K562 (cell line): ENCODE data around the gene UNC13A. TPM values are rescaled to one million over a fixed set of nuclear protein-coding genes. Genes with fewer than 3 reads are reported as not detected.

Experiments
- ATAC-seq: fragments of 200-7000 bp; cut with Tn5 transposase; 3 replicates; pipeline ENCODE4 v1.9.1; 2020; ENCODE audit warnings: moderate library complexity
- BruUV-seq: library from RNA; stranded (reverse); fragments of 400-500 nt; replicated peaks from 2 replicates; lab custom pipeline; 2021; lab: Mats Ljungman, UMichigan
- CTCF ChIA-PET: fragments of 300-600 bp; formaldehyde crosslinking; extraction: SDS; loops from one replicate; lab custom pipeline; 2021; ENCODE audit warnings: low intra/inter-chr PET ratio; lab: Yijun Ruan, JAX
- POLR2A ChIA-PET: fragments of 300-600, 350-650 bp; sonication (Branson Sonifier 250); formaldehyde crosslinking; extraction: SDS; loops from one replicate; lab custom pipeline; 2021; ENCODE audit warnings: antibody characterized with exemption, inconsistent platforms; lab: Yijun Ruan, JAX
- DNase-seq, 4 experiments: peaks; one replicate each; pipeline versions ENCODE4 v3.0.0 to v3.0.0-alpha.2; 2011 to 2018; ENCODE audit warnings: low spot score in 3 of 4, mixed read lengths in 3 of 4; ENCODE audit errors: extremely low read depth in 1 of 4
- FAIRE-seq: peaks from 2 replicates; lab custom pipeline; 2011; peaks lifted over from hg19 to GRCh38; lab: Jason Lieb, UNC
- H2AFZ ChIP-seq: 2 replicates; pipeline ENCODE4 v1.6.0; 2011; ENCODE audit warnings: low read depth, low read length, control low read depth, inconsistent platforms
- H3K27ac ChIP-seq: fragments of 200-600 bp; 3 replicates; pipeline ENCODE4 v1.8.0; 2011; ENCODE audit warnings: low read depth, mild to moderate bottlenecking, control low read depth, inconsistent platforms, low read length, moderate library complexity, mixed read lengths; ENCODE audit errors: extremely low read depth
- H3K27me3 ChIP-seq, 2 experiments: fragments of 300-600 bp in 1 of 2; 2 replicates in 1 of 2; 3 replicates in 1 of 2; pipeline versions ENCODE4 v1.6.0 to v1.8.0; 2011; ENCODE audit warnings: inconsistent platforms in 2 of 2, low read length in 2 of 2, mild to moderate bottlenecking in 1 of 2, mixed read lengths in 1 of 2, moderate library complexity in 1 of 2; ENCODE audit not compliant: control insufficient read depth in 2 of 2, insufficient read depth in 2 of 2
- H3K36me3 ChIP-seq: fragments of 300-600 bp; 3 replicates; pipeline ENCODE4 v1.8.0; 2011; ENCODE audit warnings: mild to moderate bottlenecking, low read length, inconsistent platforms; ENCODE audit not compliant: control insufficient read depth, insufficient read depth
- H3K4me1 ChIP-seq, 2 experiments: fragments of 200-600 bp in 1 of 2; replicated peaks in 1 of 2; 2 replicates in 1 of 2; 3 replicates in 1 of 2; pipeline versions ENCODE4 v1.5.1 to v1.8.0; 2011; ENCODE audit warnings: inconsistent platforms in 2 of 2, low read length in 2 of 2, mild to moderate bottlenecking in 1 of 2, mixed read lengths in 1 of 2, moderate library complexity in 1 of 2; ENCODE audit not compliant: control insufficient read depth in 2 of 2, insufficient read depth in 2 of 2
- H3K4me2 ChIP-seq: 2 replicates; pipeline ENCODE4 v1.6.1; 2011; ENCODE audit warnings: low read length, control low read depth, inconsistent platforms, mixed read lengths; ENCODE audit not compliant: insufficient read depth
- H3K4me3 ChIP-seq: fragments of 200-600 bp; sonication (generic), shearing (Covaris generic); 2 replicates; pipeline ENCODE4 v1.5.1; 2016; ENCODE audit warnings: control low read depth, inconsistent platforms
- H3K79me2 ChIP-seq: fragments of 200-600 bp; 3 replicates; pipeline ENCODE4 v1.8.0; 2011; ENCODE audit warnings: low read length, inconsistent platforms; ENCODE audit not compliant: control insufficient read depth, insufficient read depth
- H3K9ac ChIP-seq, 2 experiments: 2 replicates each; pipeline versions ENCODE4 v1.6.0 to v1.6.1; 2011; ENCODE audit warnings: low read depth in 2 of 2, low read length in 2 of 2, control low read depth in 1 of 2, inconsistent platforms in 1 of 2, mild to moderate bottlenecking in 1 of 2, mixed read lengths in 1 of 2; ENCODE audit not compliant: insufficient read depth in 1 of 2
- H3K9me1 ChIP-seq: one replicate; pipeline ENCODE4 v1.6.0; 2011; ENCODE audit warnings: inconsistent platforms, mild to moderate bottlenecking, low read length, moderate library complexity; ENCODE audit not compliant: control insufficient read depth, insufficient read depth
- H3K9me3 ChIP-seq: replicated peaks from 2 replicates; pipeline ENCODE4 v1.5.1; 2011; ENCODE audit warnings: low read depth, low read length, inconsistent platforms; ENCODE audit not compliant: control insufficient read depth, insufficient read depth
- H4K20me1 ChIP-seq: replicated peaks from 2 replicates; pipeline ENCODE4 v1.6.1; 2011; ENCODE audit warnings: low read length, inconsistent platforms, mixed read lengths; ENCODE audit not compliant: control insufficient read depth, insufficient read depth
- CREB1 ChIP-seq, 2 experiments: sonication (generic) in 1 of 2; formaldehyde crosslinking in 1 of 2; IDR thresholded peaks; 2 replicates each; pipeline versions ENCODE4 v1.6.1 to v1.8.0; 2012 to 2022; ENCODE audit warnings: inconsistent platforms in 1 of 2, mild to moderate bottlenecking in 1 of 2, missing genetic modification reagents in 1 of 2, moderate library complexity in 1 of 2
- HNRNPK ChIP-seq: fragments of 200-400 bp; formaldehyde crosslinking; IDR thresholded peaks from one replicate; pipeline ENCODE4 v1.6.1; 2018; ENCODE audit warnings: mild to moderate bottlenecking, low read depth, low read length; ENCODE audit not compliant: poor library complexity, severe bottlenecking
- NCOA4 ChIP-seq: fragments of 450-650 bp; IDR thresholded peaks from 2 replicates; pipeline ENCODE4 v1.6.1; 2018; ENCODE audit warnings: mild to moderate bottlenecking; ENCODE audit not compliant: partially characterized antibody
- PCBP2 ChIP-seq: fragments of 200-400 bp; formaldehyde crosslinking; IDR thresholded peaks from 2 replicates; pipeline ENCODE4 v1.6.1; 2018; ENCODE audit warnings: low read length, low read depth, mild to moderate bottlenecking, moderate library complexity; ENCODE audit not compliant: poor library complexity, severe bottlenecking
- SIN3A ChIP-seq, 2 experiments: fragments of 150-350 bp in 1 of 2; IDR thresholded peaks; 2 replicates each; pipeline ENCODE4 v1.6.1; 2011 to 2016; ENCODE audit warnings: borderline replicate concordance in 2 of 2, low read depth in 2 of 2, low read length in 2 of 2, mild to moderate bottlenecking in 2 of 2, moderate library complexity in 2 of 2; ENCODE audit not compliant: control insufficient read depth in 1 of 2
- ZNF395 ChIP-seq: fragments of 200-800 bp; sonication (Bioruptor generic); IDR thresholded peaks from 2 replicates; pipeline ENCODE4 v1.6.1; 2017; ENCODE audit warnings: missing genetic modification characterization, missing compliant biosample characterization
- ZNF707 ChIP-seq: fragments of 250-450 bp; sonication (Bioruptor Pico); conservative IDR thresholded peaks from 2 replicates; pipeline ENCODE4 v1.8.0; 2022; ENCODE audit warnings: inconsistent platforms, mild to moderate bottlenecking, moderate library complexity
- WGBS: fragments of 100-300 bp; shearing (Covaris generic); methylation state at CpG from one replicate; pipeline ENCODE4 v1.1.6; 2016; ENCODE audit warnings: low coverage, mixed read lengths; ENCODE audit not compliant: insufficient coverage; ENCODE audit errors: missing lambda C conversion rate; 5-methylcytosine and 5-hydroxymethylcytosine counted together
- in situ Hi-C: fragments of 300-500 bp; cut with MboI; formaldehyde crosslinking; loops from 4 replicates; pipeline ENCODE4 v1.15.0; 2018; ENCODE audit warnings: inconsistent platforms, mixed read lengths
- intact Hi-C: fragments of 100-400 bp; cut with micrococcal nuclease; formaldehyde crosslinking; loops from 2 replicates; pipeline ENCODE4 v1.14.2; 2022
- polyA plus RNA-seq, 8 experiments: library from polyadenylated mRNA; depleted of rRNA in 4 of 8; stranded (reverse) in 5 of 8; unstranded in 3 of 8; fragments of >200 nt; fragmentation: Nextera tagmentation in 2 of 8; fragmentation: Illumina TruSeq in 1 of 8; extraction: Ambion mirVana in 2 of 8; extraction: Trizol in 1 of 8; gene quantifications; 2 replicates each; pipeline versions ENCODE4 v1.2.1 to v1.2.3, GENCODE V29; 2011 to 2014; ENCODE audit warnings: inconsistent platforms in 1 of 8, missing spikeins in 1 of 8
- total RNA-seq, 7 experiments: library from RNA; depleted of rRNA in 6 of 7; stranded (reverse); fragments of >200 nt in 6 of 7; fragmentation: Illumina TruSeq in 2 of 7; extraction: Trizol in 2 of 7; gene quantifications; 2 replicates each; pipeline versions ENCODE4 v1.2.1 to v1.2.3, GENCODE V29; 2011 to 2021; ENCODE audit warnings: low replicate concordance in 1 of 7

UNC13A gene
- total and polyA plus RNA-seq, 9 of the 15 experiments (the other 6 are each of a cell fraction or from before 2014, with no cell fraction given), result 0.03 to 1.0 (median 0.25) TPM

DNA sequence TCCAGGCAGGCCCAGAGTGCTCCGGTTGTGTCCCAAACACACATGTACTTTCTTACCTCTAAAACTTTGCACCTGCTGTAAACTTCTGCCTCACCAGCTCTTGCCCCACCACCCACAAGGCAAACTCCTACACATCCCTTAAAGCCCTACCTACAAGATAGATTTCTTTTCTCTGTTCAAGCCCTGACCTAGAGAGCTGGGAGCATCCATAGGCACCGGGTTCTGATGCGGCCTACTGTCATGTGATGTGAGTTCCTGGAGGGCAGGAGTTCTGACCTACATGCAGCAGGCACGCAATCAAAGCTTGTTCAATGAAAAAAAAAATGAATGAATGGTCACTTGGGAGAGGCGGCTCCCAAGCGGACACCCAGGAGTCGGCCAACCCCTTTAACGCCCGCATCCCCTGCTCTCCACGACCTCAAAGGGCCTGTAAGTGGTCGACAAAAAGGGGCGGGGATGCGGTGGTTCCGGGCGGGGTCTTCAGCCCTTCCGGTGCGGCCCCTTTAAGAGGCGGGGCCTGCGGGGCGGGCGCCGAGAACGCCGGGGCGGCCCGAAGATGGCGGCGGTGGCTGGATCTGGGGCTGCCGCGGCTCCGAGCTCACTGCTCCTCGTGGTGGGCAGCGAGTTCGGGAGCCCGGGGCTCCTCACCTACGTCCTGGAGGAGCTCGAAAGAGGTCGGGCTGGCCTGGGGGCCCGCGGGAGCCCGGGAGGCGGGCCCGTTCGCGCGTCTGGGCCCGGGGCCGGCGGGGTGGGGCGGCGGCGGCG lies 31.0 kb upstream of the UNC13A start, which contains the start of gene MAP1S (continued):
- 0 out of 2 replicates have a peak, but pooled peaks have one; percentile 58 for TF ChIP-seq ZNF395

DNA sequence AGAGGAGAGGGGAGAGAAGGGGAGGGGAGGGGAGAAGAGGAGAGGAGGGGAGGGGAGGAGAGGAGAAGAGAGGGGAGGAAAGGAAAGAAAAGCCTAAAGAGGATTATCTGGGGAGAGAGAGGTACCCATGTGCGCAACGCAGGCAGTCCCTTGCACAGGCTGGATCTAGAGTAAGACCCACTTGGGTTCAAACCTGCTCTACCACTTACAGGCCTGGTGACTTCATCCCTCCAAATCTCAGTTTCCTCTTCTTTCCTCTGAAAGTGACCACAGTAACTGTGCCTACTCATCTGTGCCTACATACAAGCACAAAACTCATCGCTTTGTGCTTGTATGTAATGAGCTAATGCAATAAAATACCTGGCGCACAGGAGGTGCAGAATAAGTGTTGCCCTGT lies 30.4 kb upstream of the UNC13A start:
- Histone ChIP-seq H3K79me2 (peaks cover 26% of the 10 kb centered on the region), H3K9ac (peak overlapping the region in 1 of 2 experiments; percentile 97; a peak in 1 of 4 replicates), H3K9me1 (no peaks in the 10 kb centered on the region), H3K9me3 (no peaks in the 10 kb centered on the region), H2AFZ (peak overlapping the region; percentile 84), H3K4me2 (peak overlapping the region; percentile 90), H3K4me1 (peaks cover 27 to 43% of the 10 kb centered on the region in 2 experiments; a peak in 4 of 5 replicates)
- 70% methylated on average over 2 of the region's 4 CpGs for WGBS
- BruUV-seq, result no TSS peak
- TF ChIP-seq CREB1 (IDR thresholded peaks at IDR 0.05) (no peak), CREB1 (CRISPR knock-in tag; IDR thresholded peaks at IDR 0.05) (0 out of 2 replicates have a peak, but pooled peaks have one; percentile 24), HNRNPK (peak; percentile 34), NCOA4 (no peak), PCBP2 (no peak), SIN3A (IDR thresholded peaks at IDR 0.05; ENCODE audit: borderline replicate concordance in 2 of 2, control insufficient read depth in 1 of 2, low read depth in 2 of 2, low read length in 2 of 2) (no peak), ZNF707 (CRISPR knock-in tag) (no peak)
- TF ChIP-seq, all 486 proteins: peak for 2
- in situ Hi-C loops (no loop called here), intact Hi-C loops (no loop called here)
- H3K27ac ChIP-seq, result no peak overlapping the region; the same call in 2 of the 3 replicates
- peaks cover 20% of the 10 kb centered on the region; the same call in 1 of the 3 replicates for H3K36me3 ChIP-seq
- ATAC-seq, result no peak; the same call in 2 of the 3 replicates
- peak in 1 of 4 experiments; percentile 1 for DNase-seq
- CTCF ChIA-PET, result no interaction called here
- POLR2A ChIA-PET, result interaction anchor here (0.8 to 1.5 kb wide), 7 partner anchors 11 to 250 kb away, joined by 3 to 6 read pairs (median 4); no protein-coding TSS in a partner anchor
- no peak for FAIRE-seq
- H3K27me3 ChIP-seq, result no peaks in the 10 kb centered on the region
- peak overlapping the region; percentile 87; the same call in 1 of the 2 replicates for H3K4me3 ChIP-seq
- H4K20me1 ChIP-seq, result peaks cover 9% of the 10 kb centered on the region; the same call in 1 of the 2 replicates
